ENCODE data around the gene GPR61.

DNA sequence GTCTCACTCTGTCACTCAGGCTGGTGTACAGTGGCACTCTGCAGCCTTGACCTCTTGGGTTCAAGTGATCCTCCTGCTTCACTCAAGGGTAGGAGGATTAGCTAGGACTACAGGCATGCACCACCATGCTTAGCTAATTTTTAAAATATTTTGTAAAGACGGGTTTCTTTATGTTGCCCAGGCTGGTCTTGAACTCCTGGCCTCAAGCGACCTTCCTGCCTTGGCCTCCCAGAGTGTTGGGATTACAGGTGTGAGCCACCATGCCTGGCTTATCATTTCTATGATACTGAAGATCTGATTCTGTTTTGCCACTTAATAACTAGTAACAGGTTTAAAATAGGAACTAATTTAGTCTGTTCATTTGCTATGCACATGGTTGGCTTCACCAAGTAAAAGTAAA lies 42.3 kb downstream of the GPR61 start:
- TF ChIP-seq, protein P1, sequence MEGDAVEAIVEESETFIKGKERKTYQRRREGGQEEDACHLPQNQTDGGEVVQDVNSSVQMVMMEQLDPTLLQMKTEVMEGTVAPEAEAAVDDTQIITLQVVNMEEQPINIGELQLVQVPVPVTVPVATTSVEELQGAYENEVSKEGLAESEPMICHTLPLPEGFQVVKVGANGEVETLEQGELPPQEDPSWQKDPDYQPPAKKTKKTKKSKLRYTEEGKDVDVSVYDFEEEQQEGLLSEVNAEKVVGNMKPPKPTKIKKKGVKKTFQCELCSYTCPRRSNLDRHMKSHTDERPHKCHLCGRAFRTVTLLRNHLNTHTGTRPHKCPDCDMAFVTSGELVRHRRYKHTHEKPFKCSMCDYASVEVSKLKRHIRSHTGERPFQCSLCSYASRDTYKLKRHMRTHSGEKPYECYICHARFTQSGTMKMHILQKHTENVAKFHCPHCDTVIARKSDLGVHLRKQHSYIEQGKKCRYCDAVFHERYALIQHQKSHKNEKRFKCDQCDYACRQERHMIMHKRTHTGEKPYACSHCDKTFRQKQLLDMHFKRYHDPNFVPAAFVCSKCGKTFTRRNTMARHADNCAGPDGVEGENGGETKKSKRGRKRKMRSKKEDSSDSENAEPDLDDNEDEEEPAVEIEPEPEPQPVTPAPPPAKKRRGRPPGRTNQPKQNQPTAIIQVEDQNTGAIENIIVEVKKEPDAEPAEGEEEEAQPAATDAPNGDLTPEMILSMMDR (IDR thresholded peaks at IDR 0.05), result no peak
- no peak for TF ChIP-seq POLR2A (IDR thresholded peaks at IDR 0.05)

All from thyroid gland (tissue), 4 donors.